G401 (cell line): ENCODE results near the gene DMRT1. TPM values are rescaled to one million over a fixed set of nuclear protein-coding genes. Genes with fewer than 3 reads are reported as not detected.
A peak's percentile ranks its signal among the peaks of the same experiment; 100 is the strongest.
"Not testable (repeated sequence)": the region's sequence is repeated elsewhere in the genome, so short reads cannot be mapped to it uniquely, and the experiment has no call there.

Source experiments
- DNase-seq: peaks from one replicate; pipeline ENCODE4 v3.0.0-alpha.2; 2015; ENCODE audit warnings: low spot score
- in situ Hi-C: cut with HindIII; loops from 2 replicates; pipeline ENCODE4 v1.10.0; 2016; ENCODE audit warnings: low sequenced_read_pairs, mixed read lengths
- total RNA-seq: library from RNA; depleted of rRNA; stranded (reverse); fragments of >200 nt; shearing (Covaris generic); gene quantifications from 2 replicates; pipeline ENCODE4 v1.2.3, GENCODE V29; 2014

Gene DMRT1
- total RNA-seq, 1 experiment from 2014 or later = not detected

- in situ Hi-C loops = no loop called here
These were observed 138.5 kb downstream of the DMRT1 start for GRCh38 chr9:979983-980382.

GRCh38 chr9:980640-981039 lies 139.1 kb downstream of the DMRT1 start:
- no peak for DNase-seq
- in situ Hi-C loops = no loop called here

More at GRCh38 chr9:979983-980382, 138.5 kb downstream of the DMRT1 start:
- DNase-seq = no peak

- no peak for DNase-seq
These were observed 140.0 kb downstream of the DMRT1 start for GRCh38 chr9:981491-981898.

GRCh38 chr9:982394-983230 lies 141.1 kb downstream of the DMRT1 start:
- DNase-seq = no peak
- in situ Hi-C loops = no loop called here

More at GRCh38 chr9:981491-981898, 140.0 kb downstream of the DMRT1 start:
- in situ Hi-C loops = no loop called here

- in situ Hi-C loops = no loop called here
- no peak for DNase-seq
These were observed 152.5 kb downstream of the DMRT1 start for GRCh38 chr9:994005-994404.

GRCh38 chr9:995192-995591 lies 153.7 kb downstream of the DMRT1 start:
- in situ Hi-C loops = no loop called here
- no peak for DNase-seq

- in situ Hi-C loops = no loop called here
- no peak for DNase-seq
These were observed 154.3 kb downstream of the DMRT1 start for GRCh38 chr9:995781-996180.

GRCh38 chr9:998299-999110 lies 157.0 kb downstream of the DMRT1 start:
- in situ Hi-C loops, DNase-seq: not testable (repeated sequence)

- no peak for DNase-seq
- in situ Hi-C loops = no loop called here
These were observed 160.3 kb downstream of the DMRT1 start for GRCh38 chr9:1001838-1002237.

- no peak for DNase-seq
- in situ Hi-C loops = no loop called here
These were observed 161.2 kb downstream of the DMRT1 start for GRCh38 chr9:1002678-1003077.

GRCh38 chr9:1005043-1005667 lies 163.7 kb downstream of the DMRT1 start:
- peak; percentile 30 for DNase-seq
- in situ Hi-C loops = no loop called here

- no peak for DNase-seq
- in situ Hi-C loops = no loop called here
These were observed 165.8 kb downstream of the DMRT1 start for GRCh38 chr9:1007312-1007711.

GRCh38 chr9:1008216-1008615 lies 166.7 kb downstream of the DMRT1 start:
- in situ Hi-C loops = no loop called here
- DNase-seq = no peak

- DNase-seq = peak; percentile 63
- in situ Hi-C loops = no loop called here
These were observed 167.7 kb downstream of the DMRT1 start for GRCh38 chr9:1009101-1009707.

- DNase-seq = no peak
- in situ Hi-C loops = no loop called here
These were observed 171.5 kb downstream of the DMRT1 start for GRCh38 chr9:1013021-1013420.

GRCh38 chr9:1014225-1014624 lies 172.7 kb downstream of the DMRT1 start:
- in situ Hi-C loops = no loop called here
- DNase-seq = no peak

GRCh38 chr9:1014640-1015039 lies 173.1 kb downstream of the DMRT1 start:
- DNase-seq = no peak
- in situ Hi-C loops = no loop called here

GRCh38 chr9:1018121-1018520 lies 176.6 kb downstream of the DMRT1 start:
- DNase-seq = no peak
- in situ Hi-C loops = no loop called here
